Lower leg skin (tissue), 3 donors: ENCODE data around the gene POLD1.

Experiments used
- CTCF ChIP-seq, 3 donors: fragments of 450-650 bp; IDR thresholded peaks; one replicate each; pipeline ENCODE4 v1.5.1; 2016; ENCODE audit warnings: antibody characterized with exemption in 3 of 3, mild to moderate bottlenecking in 3 of 3, moderate library complexity in 2 of 3
- POLR2A ChIP-seq, 2 donors: fragments of 450-650 bp; IDR thresholded peaks; one replicate each; pipeline ENCODE4 v1.6.1; 2016 to 2017; ENCODE audit warnings: antibody characterized with exemption in 2 of 2, mild to moderate bottlenecking in 1 of 2, moderate library complexity in 1 of 2

DNA sequence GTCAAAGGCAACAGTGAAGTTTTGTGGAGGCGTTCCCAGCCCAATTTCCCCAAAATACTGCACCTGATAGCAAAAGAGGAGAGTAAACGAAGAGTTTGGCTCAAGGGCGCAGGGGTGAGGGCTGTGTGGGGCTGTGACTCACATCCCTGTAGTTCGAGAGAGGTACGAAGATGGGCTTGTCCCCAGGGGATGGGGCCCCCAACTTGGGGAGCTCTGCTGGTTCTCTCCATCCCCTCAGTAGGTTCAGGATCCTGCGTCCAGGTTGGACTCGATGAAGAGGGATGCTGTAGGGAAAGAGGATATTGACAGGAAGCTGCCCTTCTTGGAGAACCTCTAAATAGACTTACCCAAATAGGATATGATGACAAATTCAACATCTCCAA lies 22.1 kb upstream of the POLD1 start:
- TF ChIP-seq CTCF (IDR thresholded peaks at IDR 0.05) (no peak), POLR2A (IDR thresholded peaks at IDR 0.05) (no peak)
